ENCODE data around the gene SCUBE2. TPM values are rescaled to one million over a fixed set of nuclear protein-coding genes. Genes with fewer than 3 reads are reported as not detected.

Gene SCUBE2
- total RNA-seq, 1 donor from 2014 or later, result 29.2 TPM

DNA sequence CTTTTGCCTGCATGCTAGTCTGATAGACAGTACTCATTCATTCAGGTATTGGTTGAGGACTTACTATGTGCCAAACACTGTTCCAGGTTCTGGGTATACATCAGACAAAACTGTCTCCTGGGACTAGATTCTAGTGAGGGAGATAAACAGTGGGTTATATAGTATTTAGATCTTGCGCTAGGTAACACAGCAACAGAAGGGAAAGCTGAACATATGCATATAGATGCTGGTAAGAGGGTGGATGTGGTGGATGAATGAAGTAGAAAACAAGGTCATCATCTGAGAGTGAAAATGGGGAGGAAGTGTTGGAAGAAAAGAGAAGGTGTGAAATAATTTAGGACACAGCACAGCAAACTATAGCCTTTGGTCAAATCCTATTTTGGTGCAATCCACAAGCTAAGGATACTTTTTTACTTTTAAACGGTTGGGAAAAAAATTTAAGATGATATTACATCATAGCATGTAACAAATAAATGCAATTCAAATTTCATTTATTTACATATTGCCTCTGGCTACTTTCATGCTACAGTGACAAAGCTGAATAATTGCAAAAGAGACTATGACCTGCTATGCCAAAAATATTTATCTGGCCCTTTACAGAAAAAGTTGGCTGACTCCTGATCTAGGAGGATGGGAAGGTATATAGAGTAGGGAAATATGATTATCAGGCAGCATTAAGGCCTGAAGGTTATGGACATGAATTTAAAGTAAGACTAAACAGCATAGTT lies 120.0 kb downstream of the SCUBE2 start:
- DNase-seq (ENCODE audit: low spot score), result no peak

Small RNAs within 50 kb of the gene (microRNA-seq; reads per million reads assigned to microRNA genes)
- gene MIR5691 (ENCODE audit: borderline number of aligned reads), result not detected

Other genes starting within 250 kb of the SCUBE2 start
- 12.8 TPM for gene AKIP1, start 180.4 kb downstream of the SCUBE2 start, total RNA-seq
- not detected for gene C11orf16, start 158.7 kb downstream of the SCUBE2 start, total RNA-seq
- gene ASCL3, start 148.6 kb downstream of the SCUBE2 start, total RNA-seq, result not detected
- gene TMEM9B, start 127.2 kb downstream of the SCUBE2 start, total RNA-seq, result 32.9 TPM
- 0.87 TPM for gene NRIP3, start 87.6 kb downstream of the SCUBE2 start, total RNA-seq
- gene DENND5A, start 173.8 kb upstream of the SCUBE2 start, total RNA-seq, result 123 TPM
- 17.3 TPM for gene TMEM41B, start 223.0 kb upstream of the SCUBE2 start, total RNA-seq